ENCODE data around the gene ZNF423. TPM values are rescaled to one million over a fixed set of nuclear protein-coding genes. Genes with fewer than 3 reads are reported as not detected.

ZNF423 gene
- total RNA-seq, 1 experiment from 2014 or later, result 0.20 TPM

DNA sequence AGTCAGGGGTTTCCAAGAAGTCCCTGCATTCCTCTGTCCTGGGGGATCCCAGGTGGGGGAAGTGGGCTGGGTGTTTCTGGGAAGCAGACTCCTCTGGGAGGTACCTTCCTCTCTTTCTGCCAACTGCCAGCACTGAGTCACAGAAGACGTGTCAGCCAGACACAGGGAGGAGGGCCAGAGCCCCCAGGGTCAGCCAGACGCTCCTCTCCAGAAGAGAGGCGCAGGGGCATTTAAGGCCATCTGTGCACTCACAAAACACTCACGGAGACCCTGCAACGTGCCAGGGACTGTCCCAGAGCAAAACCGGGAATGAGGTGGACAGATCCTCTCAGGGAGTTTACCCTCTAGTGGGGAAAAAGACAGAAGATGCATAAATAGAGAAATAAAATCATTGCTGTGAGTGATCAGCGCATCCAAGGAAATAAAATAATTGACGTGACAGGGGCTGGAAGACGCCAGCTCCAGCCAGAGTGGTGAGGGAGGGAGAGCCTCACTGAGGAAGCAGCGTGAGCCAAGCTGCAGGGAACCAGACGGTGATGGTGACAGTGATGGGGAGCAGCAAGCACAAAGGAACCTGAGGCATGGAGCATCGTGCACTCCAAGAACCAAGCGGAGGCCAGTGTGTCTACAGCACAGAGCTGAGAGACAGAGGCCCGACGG lies 105.4 kb downstream of the ZNF423 start:
- Histone ChIP-seq H3K4me3 (ENCODE audit: low read depth, low read length) (no peak overlapping the region), H3K9me3 (no peaks in the 10 kb centered on the region), H3K36me3 (ENCODE audit: control insufficient read depth, insufficient read depth, low read length) (no peaks in the 10 kb centered on the region), H3K4me1 (no peaks in the 10 kb centered on the region), H3K27me3 (replicated peaks; ENCODE audit: control insufficient read depth, insufficient read depth, low read length) (peaks cover 2% of the 10 kb centered on the region)
- Mint-ChIP-seq H3K4me1 (ENCODE audit: low read depth, unreplicated experiment) (no peaks in the 10 kb centered on the region), H3K27me3 (ENCODE audit: insufficient read depth, unreplicated experiment) (peaks cover 43% of the 10 kb centered on the region), H3K4me3 (ENCODE audit: unreplicated experiment) (no peak overlapping the region), H3K36me3 (ENCODE audit: insufficient read depth, unreplicated experiment) (no peaks in the 10 kb centered on the region), H3K27ac (ENCODE audit: unreplicated experiment) (no peak overlapping the region), H3K9me3 (ENCODE audit: unreplicated experiment) (no peaks in the 10 kb centered on the region)
- intact Hi-C loops (cut with micrococcal nuclease; ENCODE audit: unreplicated experiment), result no loop called here
- no peak for DNase-seq
- POLR2A ChIA-PET, result no interaction called here
- no TSS peak for BruUV-seq (replicated peaks)
- TF ChIP-seq, protein P1, sequence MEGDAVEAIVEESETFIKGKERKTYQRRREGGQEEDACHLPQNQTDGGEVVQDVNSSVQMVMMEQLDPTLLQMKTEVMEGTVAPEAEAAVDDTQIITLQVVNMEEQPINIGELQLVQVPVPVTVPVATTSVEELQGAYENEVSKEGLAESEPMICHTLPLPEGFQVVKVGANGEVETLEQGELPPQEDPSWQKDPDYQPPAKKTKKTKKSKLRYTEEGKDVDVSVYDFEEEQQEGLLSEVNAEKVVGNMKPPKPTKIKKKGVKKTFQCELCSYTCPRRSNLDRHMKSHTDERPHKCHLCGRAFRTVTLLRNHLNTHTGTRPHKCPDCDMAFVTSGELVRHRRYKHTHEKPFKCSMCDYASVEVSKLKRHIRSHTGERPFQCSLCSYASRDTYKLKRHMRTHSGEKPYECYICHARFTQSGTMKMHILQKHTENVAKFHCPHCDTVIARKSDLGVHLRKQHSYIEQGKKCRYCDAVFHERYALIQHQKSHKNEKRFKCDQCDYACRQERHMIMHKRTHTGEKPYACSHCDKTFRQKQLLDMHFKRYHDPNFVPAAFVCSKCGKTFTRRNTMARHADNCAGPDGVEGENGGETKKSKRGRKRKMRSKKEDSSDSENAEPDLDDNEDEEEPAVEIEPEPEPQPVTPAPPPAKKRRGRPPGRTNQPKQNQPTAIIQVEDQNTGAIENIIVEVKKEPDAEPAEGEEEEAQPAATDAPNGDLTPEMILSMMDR (IDR thresholded peaks at IDR 0.05; ENCODE audit: insufficient read depth in 1 of 2, low read depth in 1 of 2, low read length in 1 of 2, severe bottlenecking in 1 of 2, unreplicated experiment in 1 of 2), result no peak
- CTCF ChIA-PET, result no interaction called here

DNA sequence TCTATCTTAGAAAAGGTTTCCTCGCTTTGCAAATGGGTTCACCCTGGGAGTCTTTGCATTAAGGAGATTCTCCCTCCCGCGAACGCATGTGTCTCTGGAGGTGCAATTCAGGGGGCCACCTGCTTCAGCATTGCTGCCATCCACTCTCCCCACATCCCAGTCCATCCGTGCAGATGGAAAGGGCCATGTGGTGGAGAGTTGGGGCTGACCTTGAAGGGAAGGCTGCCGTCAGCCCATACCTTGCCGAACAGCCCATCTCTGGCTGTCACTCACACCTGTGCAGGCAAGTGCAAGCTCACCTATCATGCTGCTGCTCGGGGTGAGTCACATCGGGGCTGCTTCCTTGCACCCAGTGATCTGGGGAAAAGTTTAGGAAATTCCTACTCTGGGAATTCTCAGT lies 106.1 kb downstream of the ZNF423 start:
- Mint-ChIP-seq H3K27me3 (ENCODE audit: insufficient read depth, unreplicated experiment) (peaks cover 39% of the 10 kb centered on the region), H3K27ac (ENCODE audit: unreplicated experiment) (no peak overlapping the region), H3K9me3 (ENCODE audit: unreplicated experiment) (no peaks in the 10 kb centered on the region), H3K4me1 (ENCODE audit: low read depth, unreplicated experiment) (no peaks in the 10 kb centered on the region), H3K36me3 (ENCODE audit: insufficient read depth, unreplicated experiment) (no peaks in the 10 kb centered on the region), H3K4me3 (ENCODE audit: unreplicated experiment) (no peak overlapping the region)
- Histone ChIP-seq H3K4me1 (no peaks in the 10 kb centered on the region), H3K36me3 (ENCODE audit: control insufficient read depth, insufficient read depth, low read length) (no peaks in the 10 kb centered on the region), H3K9me3 (no peaks in the 10 kb centered on the region), H3K27me3 (replicated peaks; ENCODE audit: control insufficient read depth, insufficient read depth, low read length) (peaks cover 2% of the 10 kb centered on the region), H3K4me3 (ENCODE audit: low read depth, low read length) (no peak overlapping the region)
- DNase-seq, result no peak
- ChIA-PET POLR2A (no interaction called here), CTCF (no interaction called here)
- BruUV-seq (replicated peaks), result no TSS peak
- intact Hi-C loops (cut with micrococcal nuclease; ENCODE audit: unreplicated experiment), result no loop called here
- TF ChIP-seq, protein P1 (IDR thresholded peaks at IDR 0.05; ENCODE audit: insufficient read depth in 1 of 2, low read depth in 1 of 2, low read length in 1 of 2, severe bottlenecking in 1 of 2, unreplicated experiment in 1 of 2), result no peak

DNA sequence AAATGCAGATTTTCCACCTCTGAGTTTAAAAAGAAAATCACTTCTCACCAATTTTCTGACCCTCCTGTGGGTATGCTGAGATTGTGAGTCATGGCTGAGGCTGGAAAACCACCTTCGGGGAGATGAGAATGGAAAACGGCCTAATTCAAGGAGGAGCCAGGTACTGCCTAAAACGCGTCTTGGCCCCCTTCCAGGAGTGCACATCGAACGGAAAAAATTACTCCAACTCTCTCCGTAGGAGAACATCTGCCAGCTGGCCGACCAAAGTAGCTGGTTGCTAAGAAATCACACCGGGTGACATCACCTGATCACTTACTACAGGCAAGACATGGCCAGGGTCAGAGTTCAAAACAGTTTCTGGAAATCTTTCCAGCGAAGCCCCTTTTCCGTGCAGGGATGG lies 107.6 kb downstream of the ZNF423 start:
- Histone ChIP-seq H3K27me3 (replicated peaks; ENCODE audit: control insufficient read depth, insufficient read depth, low read length) (peaks cover 2% of the 10 kb centered on the region), H3K36me3 (ENCODE audit: control insufficient read depth, insufficient read depth, low read length) (no peaks in the 10 kb centered on the region), H3K9me3 (no peaks in the 10 kb centered on the region), H3K4me3 (ENCODE audit: low read depth, low read length) (no peak overlapping the region), H3K4me1 (no peaks in the 10 kb centered on the region)
- intact Hi-C loops (cut with micrococcal nuclease; ENCODE audit: unreplicated experiment), result no loop called here
- H3K27me3 Mint-ChIP-seq (ENCODE audit: insufficient read depth, unreplicated experiment), result peaks cover 43% of the 10 kb centered on the region
- no peaks in the 10 kb centered on the region for H3K4me1 Mint-ChIP-seq (ENCODE audit: low read depth, unreplicated experiment)
- BruUV-seq (replicated peaks), result no TSS peak
- POLR2A ChIA-PET, result no interaction called here
- no peaks in the 10 kb centered on the region for H3K9me3 Mint-ChIP-seq (ENCODE audit: unreplicated experiment)
- TF ChIP-seq, protein P1 (IDR thresholded peaks at IDR 0.05; ENCODE audit: insufficient read depth in 1 of 2, low read depth in 1 of 2, low read length in 1 of 2, severe bottlenecking in 1 of 2, unreplicated experiment in 1 of 2), result no peak
- CTCF ChIA-PET, result no interaction called here
- H3K27ac Mint-ChIP-seq (ENCODE audit: unreplicated experiment), result no peak overlapping the region
- DNase-seq, result no peak
- H3K36me3 Mint-ChIP-seq (ENCODE audit: insufficient read depth, unreplicated experiment), result no peaks in the 10 kb centered on the region
- H3K4me3 Mint-ChIP-seq (ENCODE audit: unreplicated experiment), result no peak overlapping the region
